Measurements from ENCODE around the gene IFT74. TPM values are rescaled to one million over a fixed set of nuclear protein-coding genes. Genes with fewer than 3 reads are reported as not detected.

The IFT74 gene
- total RNA-seq, 1 experiment from 2014 or later = 6.2 TPM

DNA sequence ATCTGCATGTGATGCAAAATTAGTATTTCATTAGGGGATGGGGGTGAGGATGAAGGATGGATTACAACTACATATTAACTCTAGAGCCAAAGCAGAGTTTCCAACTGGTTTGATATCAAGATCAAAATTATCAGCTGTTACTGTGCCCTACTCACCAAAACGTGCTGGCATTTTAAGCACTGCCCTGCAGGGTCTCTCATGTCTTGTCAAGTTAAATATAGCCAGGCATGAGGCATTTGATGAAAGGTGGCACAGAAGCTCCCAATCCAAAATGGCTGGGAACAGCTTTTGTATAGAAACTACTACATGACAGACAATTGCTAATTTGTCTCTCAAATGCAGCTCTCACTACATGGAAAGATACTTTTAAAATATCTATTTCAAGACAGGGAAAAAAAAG is 36.5 kb upstream of the IFT74 start:
- no peak overlapping the region for H3K4me2 ChIP-seq (ENCODE audit: low read length)
- no peak for DNase-seq
- no peak overlapping the region for H3K9ac ChIP-seq (ENCODE audit: low read length)
- H3K36me3 ChIP-seq (ENCODE audit: low read depth, low read length) = peaks cover 69% of the 10 kb centered on the region
- no peak overlapping the region for H3K4me3 ChIP-seq (ENCODE audit: low read length)
- no peaks in the 10 kb centered on the region for H3K9me3 ChIP-seq (ENCODE audit: low read length)
- H3K27ac ChIP-seq (ENCODE audit: low read length) = no peak overlapping the region
- H4K20me1 ChIP-seq (ENCODE audit: low read length) = no peaks in the 10 kb centered on the region
- H3F3A ChIP-seq (ENCODE audit: low read length, unreplicated experiment) = no peaks in the 10 kb centered on the region
- BruUV-seq (replicated peaks) = no TSS peak
- intact Hi-C loops (cut with micrococcal nuclease) = no loop called here
- no peak overlapping the region for H2AFZ ChIP-seq (ENCODE audit: low read length)
- H3K79me2 ChIP-seq (ENCODE audit: low read length) = no peaks in the 10 kb centered on the region
- ATAC-seq = no peak
- H3K4me1 ChIP-seq (ENCODE audit: insufficient read depth, low read length) = no peaks in the 10 kb centered on the region
- H3K27me3 ChIP-seq (ENCODE audit: low read length) = no peaks in the 10 kb centered on the region
- POLR2A ChIA-PET (ENCODE audit: unreplicated experiment) = no interaction called here
- no peak for TF ChIP-seq EZH2phosphoT487 (IDR thresholded peaks at IDR 0.05; ENCODE audit: borderline replicate concordance, low read length)
- no peak for TF ChIP-seq EZH2 (IDR thresholded peaks at IDR 0.05; ENCODE audit: low read length, unreplicated experiment)
- TF ChIP-seq, protein P1, sequence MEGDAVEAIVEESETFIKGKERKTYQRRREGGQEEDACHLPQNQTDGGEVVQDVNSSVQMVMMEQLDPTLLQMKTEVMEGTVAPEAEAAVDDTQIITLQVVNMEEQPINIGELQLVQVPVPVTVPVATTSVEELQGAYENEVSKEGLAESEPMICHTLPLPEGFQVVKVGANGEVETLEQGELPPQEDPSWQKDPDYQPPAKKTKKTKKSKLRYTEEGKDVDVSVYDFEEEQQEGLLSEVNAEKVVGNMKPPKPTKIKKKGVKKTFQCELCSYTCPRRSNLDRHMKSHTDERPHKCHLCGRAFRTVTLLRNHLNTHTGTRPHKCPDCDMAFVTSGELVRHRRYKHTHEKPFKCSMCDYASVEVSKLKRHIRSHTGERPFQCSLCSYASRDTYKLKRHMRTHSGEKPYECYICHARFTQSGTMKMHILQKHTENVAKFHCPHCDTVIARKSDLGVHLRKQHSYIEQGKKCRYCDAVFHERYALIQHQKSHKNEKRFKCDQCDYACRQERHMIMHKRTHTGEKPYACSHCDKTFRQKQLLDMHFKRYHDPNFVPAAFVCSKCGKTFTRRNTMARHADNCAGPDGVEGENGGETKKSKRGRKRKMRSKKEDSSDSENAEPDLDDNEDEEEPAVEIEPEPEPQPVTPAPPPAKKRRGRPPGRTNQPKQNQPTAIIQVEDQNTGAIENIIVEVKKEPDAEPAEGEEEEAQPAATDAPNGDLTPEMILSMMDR (conservative IDR thresholded peaks at IDR 0.05; ENCODE audit: low read depth, low read length) = no peak
- no peaks in the 10 kb centered on the region for H3K9me2 ChIP-seq (replicated peaks; ENCODE audit: low read length)
- CTCF ChIA-PET = no interaction called here

DNA sequence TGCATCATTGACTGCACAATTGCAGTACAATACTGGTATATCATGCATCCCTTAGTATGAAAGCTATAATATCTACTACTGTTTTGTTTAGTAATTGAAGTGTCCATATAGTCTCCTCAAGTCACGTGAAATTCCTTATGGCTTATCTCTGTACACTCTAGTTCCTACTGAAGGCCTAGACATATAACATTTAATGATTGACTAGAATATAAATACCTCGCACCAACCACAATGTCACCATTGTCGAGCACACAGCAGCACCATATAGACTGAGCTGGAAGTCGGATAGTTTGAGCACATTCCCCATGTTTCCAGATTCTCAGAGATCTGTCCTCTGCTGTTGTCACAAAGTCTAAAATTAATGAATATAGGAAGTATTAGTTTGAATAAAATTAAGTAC is 30.6 kb upstream of the IFT74 start:
- H3K9ac ChIP-seq (ENCODE audit: low read length) = no peak overlapping the region
- no peaks in the 10 kb centered on the region for H4K20me1 ChIP-seq (ENCODE audit: low read length)
- peaks cover 52% of the 10 kb centered on the region for H3K36me3 ChIP-seq (ENCODE audit: low read depth, low read length)
- H2AFZ ChIP-seq (ENCODE audit: low read length) = no peak overlapping the region
- ChIA-PET CTCF (no interaction called here), POLR2A (ENCODE audit: unreplicated experiment) (no interaction called here)
- H3K9me2 ChIP-seq (replicated peaks; ENCODE audit: low read length) = no peaks in the 10 kb centered on the region
- TF ChIP-seq, protein P1 (conservative IDR thresholded peaks at IDR 0.05; ENCODE audit: low read depth, low read length) = no peak
- TF ChIP-seq EZH2phosphoT487 (IDR thresholded peaks at IDR 0.05; ENCODE audit: borderline replicate concordance, low read length) = no peak
- no peak for TF ChIP-seq EZH2 (IDR thresholded peaks at IDR 0.05; ENCODE audit: low read length, unreplicated experiment)
- H3K27ac ChIP-seq (ENCODE audit: low read length) = no peak overlapping the region
- no peaks in the 10 kb centered on the region for H3K9me3 ChIP-seq (ENCODE audit: low read length)
- BruUV-seq (replicated peaks) = no TSS peak
- H3K4me3 ChIP-seq (ENCODE audit: low read length) = no peak overlapping the region
- H3K4me2 ChIP-seq (ENCODE audit: low read length) = no peak overlapping the region
- H3F3A ChIP-seq (ENCODE audit: low read length, unreplicated experiment) = no peaks in the 10 kb centered on the region
- H3K79me2 ChIP-seq (ENCODE audit: low read length) = 0 out of 2 replicates have a peak, but pooled peaks cover 1% of the 10 kb centered on the region
- ATAC-seq (no peak), DNase-seq (no peak)
- H3K4me1 ChIP-seq (ENCODE audit: insufficient read depth, low read length) = no peaks in the 10 kb centered on the region
- no peaks in the 10 kb centered on the region for H3K27me3 ChIP-seq (ENCODE audit: low read length)
- intact Hi-C loops (cut with micrococcal nuclease) = no loop called here

DNA sequence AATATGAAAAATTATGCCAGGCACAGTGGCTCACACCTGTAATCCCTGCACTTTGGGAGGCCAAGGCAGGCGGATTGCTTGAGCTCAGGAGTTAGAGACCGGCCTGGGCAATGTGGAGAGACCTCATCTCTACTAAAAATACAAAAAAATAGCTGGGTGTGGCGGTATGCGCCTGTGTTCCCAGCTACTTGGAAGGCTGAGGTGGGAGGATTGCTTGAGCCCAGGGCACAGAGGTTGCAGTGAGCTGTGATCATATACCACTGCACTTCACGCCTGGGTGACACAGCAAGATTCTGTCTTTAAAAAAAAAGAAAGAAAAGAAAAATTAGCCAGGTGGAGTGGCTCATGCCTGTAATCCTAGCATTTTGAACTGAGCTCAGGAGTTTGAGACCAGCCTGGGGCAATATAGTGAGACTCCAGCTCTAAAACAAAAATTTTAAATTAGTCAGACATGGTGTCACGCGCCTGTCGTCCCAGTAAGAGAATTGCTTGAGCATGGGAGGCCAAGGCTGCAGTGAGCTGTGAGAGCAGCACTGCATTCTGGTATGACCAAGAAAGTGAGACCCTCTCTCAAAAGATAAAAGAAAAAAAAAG is 27.2 kb upstream of the IFT74 start:
- Histone ChIP-seq H3K9ac (ENCODE audit: low read length) (no peak overlapping the region), H4K20me1 (ENCODE audit: low read length) (no peaks in the 10 kb centered on the region), H2AFZ (ENCODE audit: low read length) (no peak overlapping the region), H3K27ac (ENCODE audit: low read length) (no peak overlapping the region), H3K9me3 (ENCODE audit: low read length) (no peaks in the 10 kb centered on the region), H3K36me3 (ENCODE audit: low read depth, low read length) (peaks cover 28% of the 10 kb centered on the region), H3K79me2 (ENCODE audit: low read length) (peaks cover 15% of the 10 kb centered on the region; the same call in 1 of the 2 replicates), H3K27me3 (ENCODE audit: low read length) (no peaks in the 10 kb centered on the region), H3K4me3 (ENCODE audit: low read length) (no peak overlapping the region), H3K4me1 (ENCODE audit: insufficient read depth, low read length) (no peaks in the 10 kb centered on the region), H3F3A (ENCODE audit: low read length, unreplicated experiment) (no peaks in the 10 kb centered on the region), H3K4me2 (ENCODE audit: low read length) (no peak overlapping the region), H3K9me2 (replicated peaks; ENCODE audit: low read length) (no peaks in the 10 kb centered on the region)
- POLR2A ChIA-PET (ENCODE audit: unreplicated experiment) = no interaction called here
- BruUV-seq (replicated peaks) = no TSS peak
- intact Hi-C loops (cut with micrococcal nuclease) = no loop called here
- TF ChIP-seq, protein P1 (conservative IDR thresholded peaks at IDR 0.05; ENCODE audit: low read depth, low read length) = no peak
- TF ChIP-seq EZH2phosphoT487 (IDR thresholded peaks at IDR 0.05; ENCODE audit: borderline replicate concordance, low read length) (no peak), EZH2 (IDR thresholded peaks at IDR 0.05; ENCODE audit: low read length, unreplicated experiment) (no peak)
- ATAC-seq (no peak), DNase-seq (no peak)
- CTCF ChIA-PET = no interaction called here
